ENCODE measurements around the gene SIRPA.

GRCh38 chr20:1908191-1908590 lies 13.0 kb downstream of the SIRPA start:
- TF ChIP-seq CTCF (optimal IDR thresholded peaks at IDR 0.05 in 1 of 3, IDR thresholded peaks at IDR 0.05 in 1 of 3, conservative IDR thresholded peaks at IDR 0.05 in 1 of 3; ENCODE audit: extremely low read depth in 1 of 3, insufficient read depth in 2 of 3, low read length in 3 of 3) (no peak), EZH2 (IDR thresholded peaks at IDR 0.05; ENCODE audit: low read length) (no peak)
